ENCODE results near the gene ERBB4.

Gene ERBB4

GRCh38 chr2:212427638-212428037, 111.0 kb downstream of the ERBB4 start:
- no peak for DNase-seq

- DNase-seq: no peak
Observed at GRCh38 chr2:212426637-212427412, 111.8 kb downstream of the ERBB4 start.

GRCh38 chr2:212424082-212424481, 114.5 kb downstream of the ERBB4 start:
- no peak for DNase-seq

GRCh38 chr2:212423089-212423488, 115.5 kb downstream of the ERBB4 start:
- no peak for DNase-seq

GRCh38 chr2:212421556-212422334, 116.9 kb downstream of the ERBB4 start:
- no peak for DNase-seq

GRCh38 chr2:212416086-212416485, 122.5 kb downstream of the ERBB4 start:
- no peak for DNase-seq

- no peak for DNase-seq
Observed at GRCh38 chr2:212414767-212415211, 123.8 kb downstream of the ERBB4 start.

- DNase-seq: no peak
Observed at GRCh38 chr2:212409560-212409959, 129.0 kb downstream of the ERBB4 start.

- no peak for DNase-seq
Observed at GRCh38 chr2:212408524-212408923, 130.1 kb downstream of the ERBB4 start.

- DNase-seq: no peak
Observed at GRCh38 chr2:212406716-212407115, 131.9 kb downstream of the ERBB4 start.

GRCh38 chr2:212402316-212402715, 136.3 kb downstream of the ERBB4 start:
- DNase-seq: no peak

- DNase-seq: no peak
Observed at GRCh38 chr2:212398316-212398715, 140.3 kb downstream of the ERBB4 start.

- DNase-seq: no peak
Observed at GRCh38 chr2:212392544-212392943, 146.1 kb downstream of the ERBB4 start.

GRCh38 chr2:212392043-212392442, 146.6 kb downstream of the ERBB4 start:
- DNase-seq: no peak

- no peak for DNase-seq
Observed at GRCh38 chr2:212387146-212387545, 151.5 kb downstream of the ERBB4 start.

GRCh38 chr2:212385241-212385640, 153.4 kb downstream of the ERBB4 start:
- DNase-seq: no peak

GRCh38 chr2:212384027-212384426, 154.6 kb downstream of the ERBB4 start:
- DNase-seq: no peak

- no peak for DNase-seq
Observed at GRCh38 chr2:212381428-212382102, 157.0 kb downstream of the ERBB4 start.

- no peak for DNase-seq
Observed at GRCh38 chr2:212379103-212379502, 159.5 kb downstream of the ERBB4 start.

GRCh38 chr2:212367431-212367830, 171.2 kb downstream of the ERBB4 start:
- DNase-seq: no peak

- DNase-seq: no peak
Observed at GRCh38 chr2:212364112-212364985, 174.3 kb downstream of the ERBB4 start.

- DNase-seq: no peak
Observed at GRCh38 chr2:212361174-212361756, 177.3 kb downstream of the ERBB4 start.

Measured in T-helper 9 cell (primary cell).